ENCODE measurements around the gene MYO1E.
A peak's percentile ranks its signal among the peaks of the same experiment; 100 is the strongest.

The MYO1E gene

DNA sequence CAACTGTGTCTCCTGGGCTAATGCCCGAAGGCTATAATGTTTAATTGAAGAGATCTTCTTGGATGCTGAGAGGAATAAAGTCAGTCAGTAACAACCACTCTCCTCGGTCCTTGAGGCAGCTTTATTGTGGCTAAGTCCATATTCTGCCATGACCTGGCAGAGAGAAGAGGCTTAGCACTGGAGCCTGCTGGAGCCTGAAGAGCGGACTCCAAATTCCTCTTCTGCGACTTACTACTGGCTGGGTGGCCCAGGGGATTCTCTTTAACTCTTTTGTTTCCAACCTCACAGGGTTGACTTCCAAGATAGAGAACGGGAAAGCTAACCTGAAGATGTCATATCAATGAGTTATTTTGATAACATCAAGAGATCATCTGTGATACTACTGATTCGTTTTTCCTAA is 71.1 kb downstream of the MYO1E start:
- Histone ChIP-seq H3K27ac (ENCODE audit: low read depth, low read length) (peak overlapping the region; percentile 76), H4K20me1 (ENCODE audit: low read depth, low read length) (peaks cover 20% of the 10 kb centered on the region), H3F3A (ENCODE audit: insufficient read depth) (peaks cover 60% of the 10 kb centered on the region), H3K79me2 (ENCODE audit: insufficient read depth, low read length) (peaks cover 99% of the 10 kb centered on the region), H3K4me2 (ENCODE audit: low read depth, low read length, poor library complexity, severe bottlenecking) (peak overlapping the region; percentile 66), H3K27me3 (ENCODE audit: low read length) (no peaks in the 10 kb centered on the region), H3K36me3 (ENCODE audit: low read length) (peaks cover 6% of the 10 kb centered on the region; the same call in 1 of the 2 replicates), H3K9me3 (ENCODE audit: insufficient read depth, low read length) (no peaks in the 10 kb centered on the region), H3K9ac (ENCODE audit: low read length) (0 out of 2 replicates have a peak overlapping the region, but pooled peaks have one; percentile 7), H2AFZ (ENCODE audit: low read depth, low read length, severe bottlenecking) (no peak overlapping the region), H3K9me2 (replicated peaks; ENCODE audit: insufficient read depth, low read length) (no peaks in the 10 kb centered on the region), H3K4me3 (ENCODE audit: insufficient read depth, low read length, poor library complexity, severe bottlenecking) (no peak overlapping the region)
- no peak for TF ChIP-seq EZH2phosphoT487 (conservative IDR thresholded peaks at IDR 0.05; ENCODE audit: low read length)
- TF ChIP-seq, protein P1, sequence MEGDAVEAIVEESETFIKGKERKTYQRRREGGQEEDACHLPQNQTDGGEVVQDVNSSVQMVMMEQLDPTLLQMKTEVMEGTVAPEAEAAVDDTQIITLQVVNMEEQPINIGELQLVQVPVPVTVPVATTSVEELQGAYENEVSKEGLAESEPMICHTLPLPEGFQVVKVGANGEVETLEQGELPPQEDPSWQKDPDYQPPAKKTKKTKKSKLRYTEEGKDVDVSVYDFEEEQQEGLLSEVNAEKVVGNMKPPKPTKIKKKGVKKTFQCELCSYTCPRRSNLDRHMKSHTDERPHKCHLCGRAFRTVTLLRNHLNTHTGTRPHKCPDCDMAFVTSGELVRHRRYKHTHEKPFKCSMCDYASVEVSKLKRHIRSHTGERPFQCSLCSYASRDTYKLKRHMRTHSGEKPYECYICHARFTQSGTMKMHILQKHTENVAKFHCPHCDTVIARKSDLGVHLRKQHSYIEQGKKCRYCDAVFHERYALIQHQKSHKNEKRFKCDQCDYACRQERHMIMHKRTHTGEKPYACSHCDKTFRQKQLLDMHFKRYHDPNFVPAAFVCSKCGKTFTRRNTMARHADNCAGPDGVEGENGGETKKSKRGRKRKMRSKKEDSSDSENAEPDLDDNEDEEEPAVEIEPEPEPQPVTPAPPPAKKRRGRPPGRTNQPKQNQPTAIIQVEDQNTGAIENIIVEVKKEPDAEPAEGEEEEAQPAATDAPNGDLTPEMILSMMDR (IDR thresholded peaks at IDR 0.05; ENCODE audit: insufficient read depth, low read length, poor library complexity, severe bottlenecking) = no peak

DNA sequence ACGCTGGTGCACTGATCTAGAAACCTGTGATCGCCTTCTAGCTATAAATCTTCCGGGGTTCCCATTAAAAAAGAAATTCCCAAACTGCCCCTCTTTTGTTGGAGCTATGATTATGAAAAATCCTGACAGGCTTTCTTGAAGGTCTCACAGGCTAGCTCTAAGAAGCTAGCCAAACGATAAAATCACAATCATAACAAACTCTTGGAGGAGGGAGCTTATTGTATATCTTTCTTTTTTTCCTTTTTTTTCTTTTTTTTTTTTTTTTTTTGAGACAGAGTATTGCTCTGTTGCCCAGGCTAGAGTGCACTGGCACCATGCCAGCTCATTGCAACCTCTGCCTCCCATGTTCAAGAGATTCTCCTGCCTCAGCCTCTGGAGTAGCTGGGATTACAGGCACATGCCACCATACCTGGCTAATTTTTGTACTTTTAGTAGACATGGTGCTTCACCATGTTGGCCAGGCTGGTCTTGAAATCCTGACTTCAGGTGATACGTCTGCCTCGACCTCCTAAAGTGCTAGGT is 72.0 kb downstream of the MYO1E start:
- peak overlapping the region; percentile 66 for H3K4me2 ChIP-seq (ENCODE audit: low read depth, low read length, poor library complexity, severe bottlenecking)
- H3K27ac ChIP-seq (ENCODE audit: low read depth, low read length) = peak overlapping the region; percentile 76
- H3K9me3 ChIP-seq (ENCODE audit: insufficient read depth, low read length) = no peaks in the 10 kb centered on the region
- peaks cover 99% of the 10 kb centered on the region for H3K79me2 ChIP-seq (ENCODE audit: insufficient read depth, low read length)
- H3K9ac ChIP-seq (ENCODE audit: low read length) = 0 out of 2 replicates have a peak overlapping the region, but pooled peaks have one; percentile 7
- no peaks in the 10 kb centered on the region for H3K27me3 ChIP-seq (ENCODE audit: low read length)
- H3K4me3 ChIP-seq (ENCODE audit: insufficient read depth, low read length, poor library complexity, severe bottlenecking) = no peak overlapping the region
- no peak overlapping the region for H2AFZ ChIP-seq (ENCODE audit: low read depth, low read length, severe bottlenecking)
- no peaks in the 10 kb centered on the region for H3K9me2 ChIP-seq (replicated peaks; ENCODE audit: insufficient read depth, low read length)
- peaks cover 29% of the 10 kb centered on the region for H4K20me1 ChIP-seq (ENCODE audit: low read depth, low read length)
- TF ChIP-seq EZH2phosphoT487 (conservative IDR thresholded peaks at IDR 0.05; ENCODE audit: low read length) = no peak
- TF ChIP-seq, protein P1 (IDR thresholded peaks at IDR 0.05; ENCODE audit: insufficient read depth, low read length, poor library complexity, severe bottlenecking) = no peak
- peaks cover 6% of the 10 kb centered on the region; the same call in 1 of the 2 replicates for H3K36me3 ChIP-seq (ENCODE audit: low read length)
- H3F3A ChIP-seq (ENCODE audit: insufficient read depth) = peaks cover 53% of the 10 kb centered on the region

DNA sequence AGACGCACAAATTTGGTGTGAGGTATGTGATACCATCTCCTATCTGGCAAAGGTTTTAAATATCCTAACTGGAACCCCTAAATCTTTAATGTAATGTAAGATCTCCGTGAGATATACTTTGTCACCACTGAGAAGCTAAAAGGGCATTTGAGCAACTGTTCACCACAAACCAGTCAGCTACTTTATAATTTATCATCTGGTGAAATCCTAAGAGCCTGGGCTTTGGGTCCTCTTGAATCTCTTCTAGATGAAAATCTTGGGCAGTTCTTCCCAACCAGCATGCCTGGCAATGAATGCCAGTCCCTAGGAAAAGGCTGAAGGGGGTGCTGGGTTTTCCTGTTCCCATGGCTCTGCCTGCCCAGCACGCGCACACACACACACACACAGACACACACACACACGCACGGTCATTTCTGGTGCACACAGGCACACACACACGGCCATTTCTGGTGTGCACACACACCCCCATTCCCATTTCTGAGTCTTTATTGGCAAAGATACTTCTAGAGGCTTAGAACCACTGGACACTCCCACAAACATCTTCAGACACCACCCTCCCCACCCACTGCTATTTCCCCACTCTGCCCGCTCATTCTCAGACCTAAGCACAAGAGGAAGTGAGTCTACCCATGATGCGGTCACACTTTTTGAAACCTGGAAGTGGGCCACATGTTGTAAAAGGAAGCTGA is 72.6 kb downstream of the MYO1E start:
- Histone ChIP-seq H3K79me2 (ENCODE audit: insufficient read depth, low read length) (peaks cover 99% of the 10 kb centered on the region), H3F3A (ENCODE audit: insufficient read depth) (peaks cover 53% of the 10 kb centered on the region), H3K9ac (ENCODE audit: low read length) (no peak overlapping the region; the same call in 1 of the 2 replicates)

More for the DNA sequence above, 72.6 kb downstream of the MYO1E start:
- Histone ChIP-seq H3K27me3 (ENCODE audit: low read length) (no peaks in the 10 kb centered on the region), H3K4me2 (ENCODE audit: low read depth, low read length, poor library complexity, severe bottlenecking) (peak overlapping the region; percentile 66), H3K4me3 (ENCODE audit: insufficient read depth, low read length, poor library complexity, severe bottlenecking) (no peak overlapping the region), H2AFZ (ENCODE audit: low read depth, low read length, severe bottlenecking) (no peak overlapping the region), H3K27ac (ENCODE audit: low read depth, low read length) (peak overlapping the region; percentile 76), H3K9me2 (replicated peaks; ENCODE audit: insufficient read depth, low read length) (no peaks in the 10 kb centered on the region), H4K20me1 (ENCODE audit: low read depth, low read length) (peaks cover 30% of the 10 kb centered on the region), H3K36me3 (ENCODE audit: low read length) (peaks cover 6% of the 10 kb centered on the region; the same call in 1 of the 2 replicates), H3K9me3 (ENCODE audit: insufficient read depth, low read length) (no peaks in the 10 kb centered on the region)
- TF ChIP-seq EZH2phosphoT487 (conservative IDR thresholded peaks at IDR 0.05; ENCODE audit: low read length) = no peak
- TF ChIP-seq, protein P1 (IDR thresholded peaks at IDR 0.05; ENCODE audit: insufficient read depth, low read length, poor library complexity, severe bottlenecking) = no peak
